ENCODE measurements around the gene ZBTB7C. TPM values are rescaled to one million over a fixed set of nuclear protein-coding genes. Genes with fewer than 3 reads are reported as not detected.

ZBTB7C gene
- total RNA-seq, 1 donor from 2014 or later, result 2.7 TPM

GRCh38 chr18:48186861-48187260 lies 222.3 kb downstream of the ZBTB7C start:
- intact Hi-C loops (cut with micrococcal nuclease), result no loop called here
- Histone ChIP-seq H3K27me3 (ENCODE audit: low read depth) (no peaks in the 10 kb centered on the region), H3K4me3 (no peak overlapping the region), H3K9me3 (replicated peaks) (no peaks in the 10 kb centered on the region), H3K4me1 (peaks cover 7% of the 10 kb centered on the region), H3K36me3 (no peaks in the 10 kb centered on the region), H3K27ac (replicated peaks) (peak overlapping the region; percentile 51)
- no peak for TF ChIP-seq CTCF (IDR thresholded peaks at IDR 0.05; ENCODE audit: borderline replicate concordance)
- no peak for DNase-seq

- intact Hi-C loops (cut with micrococcal nuclease), result no loop called here
- Histone ChIP-seq H3K4me1 (peaks cover 7% of the 10 kb centered on the region), H3K27me3 (ENCODE audit: low read depth) (no peaks in the 10 kb centered on the region), H3K27ac (replicated peaks) (peak overlapping the region; percentile 51), H3K4me3 (no peak overlapping the region), H3K36me3 (no peaks in the 10 kb centered on the region), H3K9me3 (replicated peaks) (no peaks in the 10 kb centered on the region)
- no peak for DNase-seq
- TF ChIP-seq CTCF (IDR thresholded peaks at IDR 0.05; ENCODE audit: borderline replicate concordance), result no peak
Observed at GRCh38 chr18:48186131-48186766, 222.9 kb downstream of the ZBTB7C start.

- no peak for DNase-seq
- no peak for TF ChIP-seq CTCF (IDR thresholded peaks at IDR 0.05; ENCODE audit: borderline replicate concordance)
- Histone ChIP-seq H3K36me3 (no peaks in the 10 kb centered on the region), H3K27me3 (ENCODE audit: low read depth) (no peaks in the 10 kb centered on the region), H3K27ac (replicated peaks) (no peak overlapping the region), H3K4me1 (peaks cover 7% of the 10 kb centered on the region), H3K9me3 (replicated peaks) (no peaks in the 10 kb centered on the region), H3K4me3 (no peak overlapping the region)
- intact Hi-C loops (cut with micrococcal nuclease), result no loop called here
Observed at GRCh38 chr18:48184118-48184517, 225.1 kb downstream of the ZBTB7C start.

- H3K9me3 ChIP-seq (replicated peaks), result no peaks in the 10 kb centered on the region
- H3K4me1 ChIP-seq, result peaks cover 7% of the 10 kb centered on the region
- no peak for TF ChIP-seq CTCF (IDR thresholded peaks at IDR 0.05; ENCODE audit: borderline replicate concordance)
- H3K36me3 ChIP-seq, result no peaks in the 10 kb centered on the region
- no peak for DNase-seq
- intact Hi-C loops (cut with micrococcal nuclease), result no loop called here
- H3K4me3 ChIP-seq, result no peak overlapping the region
- H3K27ac ChIP-seq (replicated peaks), result no peak overlapping the region
- H3K27me3 ChIP-seq (ENCODE audit: low read depth), result no peaks in the 10 kb centered on the region
Observed at GRCh38 chr18:48183613-48184012, 225.6 kb downstream of the ZBTB7C start.

GRCh38 chr18:48182779-48183178 lies 226.4 kb downstream of the ZBTB7C start:
- no peak for TF ChIP-seq CTCF (IDR thresholded peaks at IDR 0.05; ENCODE audit: borderline replicate concordance)
- intact Hi-C loops (cut with micrococcal nuclease), result no loop called here
- DNase-seq, result no peak
- H3K9me3 ChIP-seq (replicated peaks), result no peaks in the 10 kb centered on the region
- H3K4me3 ChIP-seq, result no peak overlapping the region
- H3K4me1 ChIP-seq, result peaks cover 7% of the 10 kb centered on the region
- no peak overlapping the region for H3K27ac ChIP-seq (replicated peaks)
- H3K36me3 ChIP-seq, result no peaks in the 10 kb centered on the region
- no peaks in the 10 kb centered on the region for H3K27me3 ChIP-seq (ENCODE audit: low read depth)

Data from left ventricle myocardium inferior (tissue), 1 donor.